ENCODE data around the gene PITPNB. TPM values are rescaled to one million over a fixed set of nuclear protein-coding genes. Genes with fewer than 3 reads are reported as not detected.
A peak's percentile ranks its signal among the peaks of the same experiment; 100 is the strongest.

The PITPNB gene
- total and polyA plus RNA-seq, 8 donors: 51.1 to 79.3 (median 71.2) TPM

GRCh38 chr22:27882507-27883290 lies 36.4 kb downstream of the PITPNB start:
- Histone ChIP-seq H3K27me3 (no peaks in the 10 kb centered on the region), H3K4me3 (no peak overlapping the region), H3K4me1 (peaks cover 0 to 45% of the 10 kb centered on the region in 2 donors), H3K36me3 (peaks cover 0 to 29% of the 10 kb centered on the region in 2 donors), H3K27ac (no peak overlapping the region), H3K9me3 (no peaks in the 10 kb centered on the region)
- intact Hi-C loops (cut with DNase I): loop anchor here (5.0 to 10.0 kb wide), 2 partner anchors 122 to 125 kb away; no protein-coding TSS in a partner anchor
- peak; percentile 42 for ATAC-seq
- TF ChIP-seq CTCF (IDR thresholded peaks at IDR 0.05): no peak
- DNase-seq: peak in 1 of 4 donors; percentile 52

GRCh38 chr22:27881421-27881820 lies 37.6 kb downstream of the PITPNB start:
- TF ChIP-seq CTCF (IDR thresholded peaks at IDR 0.05): no peak
- H3K27ac ChIP-seq: peak overlapping the region in 1 of 2 donors; percentile 27
- peaks cover 0 to 27% of the 10 kb centered on the region in 2 donors for H3K36me3 ChIP-seq
- H3K9me3 ChIP-seq: no peaks in the 10 kb centered on the region
- intact Hi-C loops (cut with DNase I): loop anchor here (5.0 to 10.0 kb wide), 2 partner anchors 123 to 126 kb away; no protein-coding TSS in a partner anchor
- H3K4me1 ChIP-seq: peaks cover 0 to 32% of the 10 kb centered on the region in 2 donors
- H3K27me3 ChIP-seq: no peaks in the 10 kb centered on the region
- ATAC-seq (peak; percentile 27), DNase-seq (peak in 2 of 4 donors; percentile 44 to 47)
- no peak overlapping the region for H3K4me3 ChIP-seq

GRCh38 chr22:27880778-27881394 lies 38.2 kb downstream of the PITPNB start:
- intact Hi-C loops (cut with DNase I): loop anchor here (5.0 to 10.0 kb wide), 2 partner anchors 124 to 126 kb away; no protein-coding TSS in a partner anchor
- H3K27ac ChIP-seq: peak overlapping the region in 1 of 2 donors; percentile 27
- DNase-seq: peak in 2 of 4 donors; percentile 72 to 82

GRCh38 chr22:27879923-27880322 lies 39.1 kb downstream of the PITPNB start:
- H3K4me3 ChIP-seq: no peak overlapping the region
- H3K9me3 ChIP-seq: no peaks in the 10 kb centered on the region
- peak in 1 of 4 donors; percentile 37 for DNase-seq
- TF ChIP-seq CTCF (IDR thresholded peaks at IDR 0.05): peak; percentile 13 to 43
- H3K27ac ChIP-seq: no peak overlapping the region
- intact Hi-C loops (cut with DNase I): loop anchor here (5.0 to 10.0 kb wide), 2 partner anchors 125 to 127 kb away; no protein-coding TSS in a partner anchor
- H3K4me1 ChIP-seq: peaks cover 0 to 21% of the 10 kb centered on the region in 2 donors
- peak; percentile 61 for ATAC-seq
- peaks cover 0 to 18% of the 10 kb centered on the region in 2 donors for H3K36me3 ChIP-seq
- no peaks in the 10 kb centered on the region for H3K27me3 ChIP-seq

More at GRCh38 chr22:27880778-27881394, 38.2 kb downstream of the PITPNB start:
- H3K4me3 ChIP-seq: no peak overlapping the region
- peak; percentile 91 for ATAC-seq
- no peaks in the 10 kb centered on the region for H3K9me3 ChIP-seq
- no peaks in the 10 kb centered on the region for H3K27me3 ChIP-seq
- peak; percentile 64 to 82 for TF ChIP-seq CTCF (IDR thresholded peaks at IDR 0.05)
- H3K36me3 ChIP-seq: peaks cover 0 to 26% of the 10 kb centered on the region in 2 donors
- peaks cover 0 to 27% of the 10 kb centered on the region in 2 donors for H3K4me1 ChIP-seq

- intact Hi-C loops (cut with DNase I): no loop called here
Observed at GRCh38 chr22:27878541-27878940, 40.5 kb downstream of the PITPNB start.

More at GRCh38 chr22:27878541-27878940, 40.5 kb downstream of the PITPNB start:
- Histone ChIP-seq H3K27ac (no peak overlapping the region), H3K4me1 (peaks cover 0 to 21% of the 10 kb centered on the region in 2 donors), H3K4me3 (no peak overlapping the region), H3K9me3 (no peaks in the 10 kb centered on the region), H3K27me3 (no peaks in the 10 kb centered on the region), H3K36me3 (peaks cover 0 to 20% of the 10 kb centered on the region in 2 donors)
- DNase-seq (no peak), ATAC-seq (no peak)
- no peak for TF ChIP-seq CTCF (IDR thresholded peaks at IDR 0.05)

Measured in left lung (tissue), 10 donors.